ENCODE results near the gene ADGRB2.

ADGRB2 gene

DNA sequence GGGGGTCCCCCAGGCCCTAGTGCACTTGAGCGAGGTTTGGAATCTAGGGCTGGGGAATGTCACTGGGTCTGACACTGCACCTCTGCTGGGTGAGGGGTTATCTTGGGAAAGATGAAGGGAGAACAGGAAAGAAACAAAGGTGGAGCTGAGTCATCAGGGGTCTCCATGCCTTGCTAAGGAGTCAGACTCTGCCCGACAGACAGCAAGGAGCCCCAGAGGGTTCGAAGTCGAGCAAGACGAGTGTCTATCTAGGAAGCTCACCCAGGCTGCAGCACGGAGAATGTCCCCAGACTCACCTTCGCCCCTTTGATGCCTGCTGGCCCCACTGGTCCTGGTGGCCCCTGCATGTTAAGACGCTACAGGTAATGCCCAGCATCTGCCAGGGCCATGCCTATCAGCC is 78.3 kb downstream of the ADGRB2 start:
- no CpG with 5 or more reads among the region's 8 CpGs for WGBS (ENCODE audit: extremely low coverage, insufficient coverage, insufficient read length)
- H3K27ac ChIP-seq (ENCODE audit: low read depth, low read length): peak overlapping the region; percentile 58
- peak overlapping the region; percentile 17 for H3K18ac ChIP-seq (ENCODE audit: low read length)
- peak overlapping the region; percentile 5 for H3K14ac ChIP-seq (ENCODE audit: low read length)
- H4K91ac ChIP-seq (ENCODE audit: low read depth, low read length): peak overlapping the region; percentile 75
- H3K9me3 ChIP-seq (ENCODE audit: insufficient read depth, low read depth, low read length): no peaks in the 10 kb centered on the region
- H4K8ac ChIP-seq (ENCODE audit: low read depth, low read length): peak overlapping the region; percentile 23
- H3K27me3 ChIP-seq (ENCODE audit: insufficient read depth, low read length): no peaks in the 10 kb centered on the region
- H3K4me3 ChIP-seq (ENCODE audit: low read depth, low read length): no peak overlapping the region
- peaks cover 35 to 38% of the 10 kb centered on the region in 2 experiments for H3K4me1 ChIP-seq (ENCODE audit: control insufficient read depth in 1 of 2, insufficient read depth in 2 of 2, low read length in 2 of 2)
- H2AFZ ChIP-seq (ENCODE audit: insufficient read depth, low read length, poor library complexity): no peak overlapping the region
- peaks cover 5% of the 10 kb centered on the region for H3K79me2 ChIP-seq (ENCODE audit: control insufficient read depth, insufficient read depth, low read length, poor library complexity)
- DNase-seq: no peak
- H2BK5ac ChIP-seq (ENCODE audit: low read depth, low read length, poor library complexity): peak overlapping the region; percentile 39
- no peak overlapping the region for H4K12ac ChIP-seq (ENCODE audit: low read depth, low read length)
- peak overlapping the region; percentile 12 for H2AK5ac ChIP-seq (ENCODE audit: low read length)
- H3K4ac ChIP-seq (ENCODE audit: low read depth, low read length): peak overlapping the region; percentile 5
- peaks cover 40% of the 10 kb centered on the region for H3K79me1 ChIP-seq (ENCODE audit: low read length)
- no peak overlapping the region for H3K4me2 ChIP-seq (ENCODE audit: low read length)
- H3K23ac ChIP-seq (ENCODE audit: low read length): no peak overlapping the region
- H2BK120ac ChIP-seq (ENCODE audit: insufficient read depth, low read length, poor library complexity): peak overlapping the region; percentile 50
- no peak overlapping the region for H3K9ac ChIP-seq (ENCODE audit: low read length)
- peak overlapping the region; percentile 78 for H2BK12ac ChIP-seq (ENCODE audit: low read length)
- peaks cover 50 to 59% of the 10 kb centered on the region in 2 experiments for H3K36me3 ChIP-seq (ENCODE audit: control insufficient read depth in 1 of 2, insufficient read depth in 2 of 2, low read length in 2 of 2)

DNA sequence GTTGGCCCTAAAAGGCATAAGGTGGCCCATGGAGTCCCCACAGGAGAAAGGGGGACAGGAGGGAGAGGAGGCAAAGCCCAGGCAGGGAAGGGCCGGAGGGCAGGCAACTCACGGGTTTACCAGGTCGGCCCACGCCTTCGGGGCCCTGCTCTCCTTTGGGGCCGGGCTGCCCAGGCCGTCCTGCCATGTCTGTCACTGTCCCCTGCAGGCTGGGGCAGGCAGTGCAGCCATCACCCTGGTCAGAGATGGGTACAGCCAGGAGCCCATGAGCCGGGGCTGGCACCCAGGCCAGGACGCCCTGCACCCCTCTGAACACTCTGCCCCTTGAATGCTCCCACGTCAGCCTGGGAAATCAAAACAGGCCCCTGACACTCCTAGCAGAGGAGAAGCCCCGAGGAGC is 80.1 kb downstream of the ADGRB2 start:
- Histone ChIP-seq H2BK120ac (ENCODE audit: insufficient read depth, low read length, poor library complexity) (no peak overlapping the region), H2AK5ac (ENCODE audit: low read length) (peak overlapping the region; percentile 6), H2BK12ac (ENCODE audit: low read length) (peak overlapping the region; percentile 16), H2AFZ (ENCODE audit: insufficient read depth, low read length, poor library complexity) (no peak overlapping the region), H4K12ac (ENCODE audit: low read depth, low read length) (no peak overlapping the region), H3K4ac (ENCODE audit: low read depth, low read length) (no peak overlapping the region), H3K4me2 (ENCODE audit: low read length) (no peak overlapping the region), H3K9ac (ENCODE audit: low read length) (no peak overlapping the region), H3K4me1 (ENCODE audit: control insufficient read depth in 1 of 2, insufficient read depth in 2 of 2, low read length in 2 of 2) (peaks cover 19 to 21% of the 10 kb centered on the region in 2 experiments), H3K79me1 (ENCODE audit: low read length) (peaks cover 23% of the 10 kb centered on the region), H3K9me3 (ENCODE audit: insufficient read depth, low read depth, low read length) (no peaks in the 10 kb centered on the region), H2BK5ac (ENCODE audit: low read depth, low read length, poor library complexity) (no peak overlapping the region), H3K18ac (ENCODE audit: low read length) (peak overlapping the region; percentile 1), H3K79me2 (ENCODE audit: control insufficient read depth, insufficient read depth, low read length, poor library complexity) (no peaks in the 10 kb centered on the region), H3K4me3 (ENCODE audit: low read depth, low read length) (no peak overlapping the region), H3K27me3 (ENCODE audit: insufficient read depth, low read length) (no peaks in the 10 kb centered on the region), H3K27ac (ENCODE audit: low read depth, low read length) (no peak overlapping the region), H3K14ac (ENCODE audit: low read length) (peak overlapping the region; percentile 28), H4K8ac (ENCODE audit: low read depth, low read length) (no peak overlapping the region), H3K23ac (ENCODE audit: low read length) (no peak overlapping the region), H4K91ac (ENCODE audit: low read depth, low read length) (peak overlapping the region; percentile 9), H3K36me3 (ENCODE audit: control insufficient read depth in 1 of 2, insufficient read depth in 2 of 2, low read length in 2 of 2) (peaks cover 58 to 71% of the 10 kb centered on the region in 2 experiments)
- DNase-seq: peak in 1 of 2 donors; percentile 42
- WGBS (ENCODE audit: extremely low coverage, insufficient coverage, insufficient read length): no CpG with 5 or more reads among the region's 11 CpGs

DNA sequence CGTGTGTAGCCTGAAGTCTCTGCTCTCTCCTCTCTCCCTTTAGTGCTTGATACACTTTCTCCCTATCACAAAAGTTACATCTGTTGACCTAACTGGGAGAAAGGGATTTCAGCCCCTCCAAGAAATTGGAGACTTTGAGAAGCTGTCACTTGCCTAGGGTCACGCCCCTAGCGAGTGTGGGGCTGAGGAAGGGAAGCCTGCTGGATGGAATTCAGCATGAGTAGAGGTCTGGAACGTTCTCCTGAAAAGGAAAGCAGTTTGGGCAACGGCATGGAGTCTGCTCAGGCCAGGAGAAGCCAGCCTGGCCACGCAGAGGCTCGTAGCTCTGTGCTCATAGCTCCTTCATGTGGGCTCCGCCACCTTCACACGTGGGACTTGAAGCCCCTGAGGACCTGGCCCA is 82.7 kb downstream of the ADGRB2 start:
- WGBS (ENCODE audit: extremely low coverage, insufficient coverage, insufficient read length): no CpG with 5 or more reads among the region's 9 CpGs
- Histone ChIP-seq H2AFZ (ENCODE audit: insufficient read depth, low read length, poor library complexity) (no peak overlapping the region), H3K4me1 (ENCODE audit: control insufficient read depth in 1 of 2, insufficient read depth in 2 of 2, low read length in 2 of 2) (peaks cover 17 to 19% of the 10 kb centered on the region in 2 experiments), H3K9me3 (ENCODE audit: insufficient read depth, low read depth, low read length) (no peaks in the 10 kb centered on the region), H3K4me2 (ENCODE audit: low read length) (no peak overlapping the region), H3K36me3 (ENCODE audit: control insufficient read depth in 1 of 2, insufficient read depth in 2 of 2, low read length in 2 of 2) (peaks cover 58 to 67% of the 10 kb centered on the region in 2 experiments), H3K79me1 (ENCODE audit: low read length) (peaks cover 20% of the 10 kb centered on the region), H4K8ac (ENCODE audit: low read depth, low read length) (no peak overlapping the region), H3K9ac (ENCODE audit: low read length) (no peak overlapping the region), H3K27ac (ENCODE audit: low read depth, low read length) (no peak overlapping the region), H3K4me3 (ENCODE audit: low read depth, low read length) (no peak overlapping the region), H3K18ac (ENCODE audit: low read length) (no peak overlapping the region), H2BK120ac (ENCODE audit: insufficient read depth, low read length, poor library complexity) (no peak overlapping the region), H3K27me3 (ENCODE audit: insufficient read depth, low read length) (no peaks in the 10 kb centered on the region), H3K4ac (ENCODE audit: low read depth, low read length) (no peak overlapping the region), H3K23ac (ENCODE audit: low read length) (no peak overlapping the region), H2BK12ac (ENCODE audit: low read length) (no peak overlapping the region), H4K91ac (ENCODE audit: low read depth, low read length) (no peak overlapping the region), H2BK5ac (ENCODE audit: low read depth, low read length, poor library complexity) (no peak overlapping the region), H3K14ac (ENCODE audit: low read length) (no peak overlapping the region), H3K79me2 (ENCODE audit: control insufficient read depth, insufficient read depth, low read length, poor library complexity) (no peaks in the 10 kb centered on the region), H4K12ac (ENCODE audit: low read depth, low read length) (no peak overlapping the region), H2AK5ac (ENCODE audit: low read length) (no peak overlapping the region)
- DNase-seq: peak; percentile 54 to 85

DNA sequence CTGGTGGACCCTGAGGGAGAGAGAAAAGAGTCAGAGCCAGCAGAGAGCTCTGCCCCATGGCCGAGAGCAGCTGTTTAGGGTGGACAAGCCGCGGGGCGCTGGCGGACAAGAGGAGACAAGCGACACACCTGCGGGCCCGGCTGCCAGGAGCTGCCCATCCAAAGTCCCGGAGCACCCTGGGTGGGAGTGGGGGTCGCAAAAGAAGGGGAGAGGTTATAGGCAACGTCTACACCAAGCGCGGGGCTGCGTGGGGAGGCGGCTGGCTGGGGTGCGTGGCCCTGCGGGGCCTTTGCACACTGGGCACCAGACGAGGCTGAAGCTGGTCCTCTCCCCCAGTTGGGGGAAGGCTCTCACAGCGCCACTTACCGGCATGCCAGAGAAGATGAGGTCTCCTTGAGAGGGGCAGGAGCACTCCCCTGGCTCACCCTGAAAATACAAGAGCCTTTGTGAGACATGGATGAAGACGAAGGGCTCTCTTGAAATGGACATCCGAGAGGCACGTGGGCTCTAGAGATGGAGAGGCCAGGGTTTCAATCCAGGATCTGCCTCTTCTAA is 84.4 kb downstream of the ADGRB2 start:
- Histone ChIP-seq H3K27ac (ENCODE audit: low read depth, low read length) (no peak overlapping the region), H3K4me3 (ENCODE audit: low read depth, low read length) (no peak overlapping the region), H3K79me1 (ENCODE audit: low read length) (peaks cover 9% of the 10 kb centered on the region), H3K23ac (ENCODE audit: low read length) (no peak overlapping the region), H3K4ac (ENCODE audit: low read depth, low read length) (no peak overlapping the region), H3K9ac (ENCODE audit: low read length) (no peak overlapping the region), H3K4me2 (ENCODE audit: low read length) (no peak overlapping the region), H3K14ac (ENCODE audit: low read length) (no peak overlapping the region), H3K18ac (ENCODE audit: low read length) (no peak overlapping the region), H2BK5ac (ENCODE audit: low read depth, low read length, poor library complexity) (no peak overlapping the region), H4K12ac (ENCODE audit: low read depth, low read length) (no peak overlapping the region), H3K4me1 (ENCODE audit: control insufficient read depth in 1 of 2, insufficient read depth in 2 of 2, low read length in 2 of 2) (peaks cover 7 to 10% of the 10 kb centered on the region in 2 experiments), H4K91ac (ENCODE audit: low read depth, low read length) (no peak overlapping the region), H3K79me2 (ENCODE audit: control insufficient read depth, insufficient read depth, low read length, poor library complexity) (no peaks in the 10 kb centered on the region), H3K27me3 (ENCODE audit: insufficient read depth, low read length) (no peaks in the 10 kb centered on the region), H2AK5ac (ENCODE audit: low read length) (no peak overlapping the region), H2AFZ (ENCODE audit: insufficient read depth, low read length, poor library complexity) (no peak overlapping the region), H4K8ac (ENCODE audit: low read depth, low read length) (no peak overlapping the region), H3K9me3 (ENCODE audit: insufficient read depth, low read depth, low read length) (no peaks in the 10 kb centered on the region), H2BK120ac (ENCODE audit: insufficient read depth, low read length, poor library complexity) (no peak overlapping the region), H3K36me3 (ENCODE audit: control insufficient read depth in 1 of 2, insufficient read depth in 2 of 2, low read length in 2 of 2) (peaks cover 57 to 62% of the 10 kb centered on the region in 2 experiments), H2BK12ac (ENCODE audit: low read length) (no peak overlapping the region)
- DNase-seq: no peak
- no CpG with 5 or more reads among the region's 23 CpGs for WGBS (ENCODE audit: extremely low coverage, insufficient coverage, insufficient read length)
